GM21390 (cell line): ENCODE data around the gene CKMT1A.
"Not testable (repeated sequence)": the region's sequence is repeated elsewhere in the genome, so short reads cannot be mapped to it uniquely, and the experiment has no call there.

Experiments
- ATAC-seq: cut with Tn5 transposase; IDR thresholded peaks from one replicate; pipeline ENCODE4 v1.9.1; 2021; ENCODE audit not compliant: unreplicated experiment

Gene CKMT1A

GRCh38 chr15:43693148-43694022 is at the start of gene CKMT1A:
Gene CKMT1A (plus strand): TSS chr15:43693859. CDS start chr15:43694051, 192 bp downstream.
- ATAC-seq: not testable (repeated sequence)

- ATAC-seq: no peak
Observed at GRCh38 chr15:43648649-43649429, 44.8 kb upstream of the CKMT1A start, which contains the start of gene CATSPER2. Gene CATSPER2 (minus strand): TSS chr15:43648844. CDS start chr15:43648061, 783 bp downstream.

- ATAC-seq: not testable (repeated sequence)
Observed at GRCh38 chr15:43649430-43649926, 44.2 kb upstream of the CKMT1A start.

GRCh38 chr15:43659727-43660126 is 33.9 kb upstream of the CKMT1A start:
- ATAC-seq: not testable (repeated sequence)

- not testable (repeated sequence) for ATAC-seq
Observed at GRCh38 chr15:43662293-43662692, 31.4 kb upstream of the CKMT1A start.

GRCh38 chr15:43663333-43663732 is 30.3 kb upstream of the CKMT1A start:
- not testable (repeated sequence) for ATAC-seq

- ATAC-seq: not testable (repeated sequence)
Observed at GRCh38 chr15:43666177-43666576, 27.5 kb upstream of the CKMT1A start.

GRCh38 chr15:43674175-43674574 is 19.5 kb upstream of the CKMT1A start:
- not testable (repeated sequence) for ATAC-seq

GRCh38 chr15:43689604-43690301 is 3.9 kb upstream of the CKMT1A start:
- ATAC-seq: peak; percentile 96

GRCh38 chr15:43692679-43693078 is 980 bp upstream of the CKMT1A start:
- not testable (repeated sequence) for ATAC-seq

- ATAC-seq: no peak
Observed at GRCh38 chr15:43702174-43702573, 8.5 kb downstream of the CKMT1A start.

GRCh38 chr15:43702701-43703424 is 9.2 kb downstream of the CKMT1A start:
- ATAC-seq: no peak

- ATAC-seq: not testable (repeated sequence)
Observed at GRCh38 chr15:43710431-43711131, 16.9 kb downstream of the CKMT1A start.

GRCh38 chr15:43723151-43723550 is 29.5 kb downstream of the CKMT1A start:
- ATAC-seq: no peak

- ATAC-seq: not testable (repeated sequence)
Observed at GRCh38 chr15:43726306-43726705, 32.6 kb downstream of the CKMT1A start.

GRCh38 chr15:43728053-43728725 is 34.5 kb downstream of the CKMT1A start:
- ATAC-seq: not testable (repeated sequence)

- ATAC-seq: peak; percentile 32
Observed at GRCh38 chr15:43735416-43735815, 41.8 kb downstream of the CKMT1A start.

- ATAC-seq: peak; percentile 68
Observed at GRCh38 chr15:43746245-43746902, 52.7 kb downstream of the CKMT1A start, which contains the start of gene PDIA3. Gene PDIA3 (plus strand): TSS chr15:43746438. CDS start chr15:43746540, 102 bp downstream.
